Smooth muscle cell (in vitro differentiated cells): ENCODE results near the gene AP1G1. TPM values are rescaled to one million over a fixed set of nuclear protein-coding genes. Genes with fewer than 3 reads are reported as not detected.
A peak's percentile ranks its signal among the peaks of the same experiment; 100 is the strongest.

Experiments used
- DNase-seq: peaks from one replicate; lab custom pipeline; 2025; ENCODE audit not compliant: unreplicated experiment; lab: John Stamatoyannopoulos, UW
- H2AFZ ChIP-seq: fragments of 200-600 bp; sonication (generic); 2 replicates; pipeline ENCODE4 v1.6.0; 2016; ENCODE audit warnings: antibody characterized with exemption, low read depth, mild to moderate bottlenecking
- H3F3A ChIP-seq: fragments of 200-600 bp; sonication (generic); 2 replicates; pipeline ENCODE4 v1.6.0; 2017; ENCODE audit warnings: antibody characterized with exemption, low read depth
- H3K27ac ChIP-seq: fragments of 200-600 bp; sonication (generic); 2 replicates; pipeline ENCODE4 v1.5.1; 2016; ENCODE audit warnings: low read depth, mild to moderate bottlenecking
- H3K27me3 ChIP-seq: fragments of 200-600 bp; sonication (generic); 2 replicates; pipeline ENCODE4 v1.6.1; 2016; ENCODE audit warnings: low read depth, mild to moderate bottlenecking
- H3K36me3 ChIP-seq: fragments of 200-600 bp; sonication (generic); 2 replicates; pipeline ENCODE4 v1.5.1; 2016; ENCODE audit warnings: low read depth
- H3K4me1 ChIP-seq: fragments of 200-600 bp; sonication (generic); 2 replicates; pipeline ENCODE4 v1.5.1; 2016; ENCODE audit warnings: low read depth
- H3K4me2 ChIP-seq: fragments of 200-600 bp; sonication (generic); 2 replicates; pipeline ENCODE4 v1.6.0; 2016; ENCODE audit warnings: mild to moderate bottlenecking
- H3K4me3 ChIP-seq: fragments of 200-600 bp; sonication (generic); 2 replicates; pipeline ENCODE4 v1.5.1; 2016; ENCODE audit warnings: mild to moderate bottlenecking
- H3K79me2 ChIP-seq: fragments of 200-600 bp; sonication (generic); 2 replicates; pipeline ENCODE4 v1.6.0; 2016; ENCODE audit warnings: low read depth, mild to moderate bottlenecking
- H3K9ac ChIP-seq: fragments of 200-600 bp; sonication (generic); 2 replicates; pipeline ENCODE4 v1.6.0; 2016; ENCODE audit warnings: low read depth
- H3K9me3 ChIP-seq: fragments of 200-600 bp; sonication (generic); replicated peaks from 2 replicates; pipeline ENCODE4 v1.5.1; 2016; ENCODE audit warnings: low read depth
- H4K20me1 ChIP-seq: fragments of 200-600 bp; sonication (generic); 2 replicates; pipeline ENCODE4 v1.6.0; 2016; ENCODE audit warnings: low read depth
- CTCF ChIP-seq: fragments of 200-600 bp; sonication (generic); IDR thresholded peaks from 2 replicates; pipeline ENCODE4 v1.5.1; 2017; ENCODE audit warnings: borderline replicate concordance, mild to moderate bottlenecking, antibody characterized with exemption; ENCODE audit not compliant: insufficient read depth, poor library complexity, severe bottlenecking
- WGBS: methylation state at CpG from one replicate; pipeline ENCODE4 v1.1.7; 2016; ENCODE audit warnings: low lambda C conversion rate; 5-methylcytosine and 5-hydroxymethylcytosine counted together
- polyA plus RNA-seq: library from polyadenylated mRNA; unstranded; fragments of >200 nt; fragmentation: Nextera tagmentation; extraction: Ambion mirVana; gene quantifications from 2 replicates; pipeline ENCODE4 v1.2.1, GENCODE V29; 2016
- total RNA-seq: library from RNA; depleted of rRNA; stranded (reverse); fragments of >200 nt; gene quantifications from 2 replicates; pipeline ENCODE4 v1.2.3, GENCODE V29; 2014

AP1G1 gene
- total and polyA plus RNA-seq, 2 experiments from 2014 or later = 17.1 to 84.4 TPM

GRCh38 chr16:71762186-71762585 is 46.4 kb downstream of the AP1G1 start:
- peak overlapping the region; percentile 19 for H3K4me2 ChIP-seq
- no peaks in the 10 kb centered on the region for H3K4me1 ChIP-seq
- no peak for TF ChIP-seq CTCF
- no peaks in the 10 kb centered on the region for H3K27me3 ChIP-seq
- H3K9ac ChIP-seq = peak overlapping the region; percentile 53
- H3K79me2 ChIP-seq = peaks cover 12% of the 10 kb centered on the region
- peaks cover 25% of the 10 kb centered on the region for H3K36me3 ChIP-seq
- peak overlapping the region; percentile 79 for H3K27ac ChIP-seq
- no peak overlapping the region for H2AFZ ChIP-seq
- H3K9me3 ChIP-seq = no peaks in the 10 kb centered on the region
- no peak for DNase-seq
- H3K4me3 ChIP-seq = no peak overlapping the region
- peaks cover 5% of the 10 kb centered on the region for H3F3A ChIP-seq
- WGBS = 75% methylated on average over 2 of the region's 2 CpGs
- peaks cover 40% of the 10 kb centered on the region for H4K20me1 ChIP-seq

GRCh38 chr16:71761097-71761496 is 47.5 kb downstream of the AP1G1 start:
- Histone ChIP-seq H3K4me2 (no peak overlapping the region), H3K9ac (no peak overlapping the region), H3K9me3 (no peaks in the 10 kb centered on the region), H3K27me3 (no peaks in the 10 kb centered on the region), H4K20me1 (peaks cover 29% of the 10 kb centered on the region), H3K4me1 (no peaks in the 10 kb centered on the region), H3F3A (peaks cover 5% of the 10 kb centered on the region), H3K4me3 (no peak overlapping the region), H2AFZ (no peak overlapping the region), H3K79me2 (peaks cover 7% of the 10 kb centered on the region), H3K36me3 (peaks cover 28% of the 10 kb centered on the region), H3K27ac (peak overlapping the region; percentile 79)
- no peak for DNase-seq
- whole genome bisulfite sequencing = 99% methylated on average over 2 of the region's 2 CpGs
- no peak for TF ChIP-seq CTCF

GRCh38 chr16:71758293-71758760 is 50.3 kb downstream of the AP1G1 start:
- H4K20me1 ChIP-seq = peaks cover 8% of the 10 kb centered on the region
- no peaks in the 10 kb centered on the region for H3K4me1 ChIP-seq
- H3K79me2 ChIP-seq = peaks cover 3% of the 10 kb centered on the region
- H3K27me3 ChIP-seq = no peaks in the 10 kb centered on the region
- no peak overlapping the region for H3K9ac ChIP-seq
- H3K36me3 ChIP-seq = peaks cover 35% of the 10 kb centered on the region
- peaks cover 5% of the 10 kb centered on the region for H3F3A ChIP-seq
- H2AFZ ChIP-seq = no peak overlapping the region
- H3K4me3 ChIP-seq = no peak overlapping the region
- H3K9me3 ChIP-seq = no peaks in the 10 kb centered on the region
- 98% methylated on average over 5 of the region's 5 CpGs for WGBS
- TF ChIP-seq CTCF = no peak
- no peak overlapping the region for H3K27ac ChIP-seq
- H3K4me2 ChIP-seq = no peak overlapping the region
- no peak for DNase-seq

GRCh38 chr16:71754652-71755051 is 54.0 kb downstream of the AP1G1 start:
- Histone ChIP-seq H3K27me3 (no peaks in the 10 kb centered on the region), H3F3A (no peaks in the 10 kb centered on the region), H2AFZ (no peak overlapping the region), H3K36me3 (peaks cover 53% of the 10 kb centered on the region), H3K9ac (no peak overlapping the region), H3K4me3 (no peak overlapping the region), H4K20me1 (peaks cover 20% of the 10 kb centered on the region), H3K4me1 (no peaks in the 10 kb centered on the region), H3K4me2 (no peak overlapping the region), H3K79me2 (peaks cover 3% of the 10 kb centered on the region), H3K9me3 (no peaks in the 10 kb centered on the region), H3K27ac (no peak overlapping the region)
- DNase-seq = no peak
- no peak for TF ChIP-seq CTCF
- 98% methylated on average over 2 of the region's 2 CpGs for WGBS
